RWPE1 (cell line): ENCODE measurements around the gene KBTBD4.

Experiments
- CTCF ChIA-PET: fragments of 350-600 bp; sonication (Branson Sonifier 250); formaldehyde crosslinking; extraction: SDS; loops from one replicate; lab custom pipeline; 2021; lab: Yijun Ruan, JAX
- POLR2A ChIA-PET: fragments of 400-600 bp; formaldehyde crosslinking; extraction: SDS; loops from one replicate; lab custom pipeline; 2020; ENCODE audit warnings: antibody characterized with exemption; ENCODE audit not compliant: low non-redundant PET; lab: Yijun Ruan, JAX
- DNase-seq: peaks from one replicate; pipeline ENCODE4 v3.0.0; 2012; ENCODE audit warnings: low spot score
- H3K27ac ChIP-seq: fragments of 450-650 bp; 2 replicates; pipeline ENCODE4 v1.5.1; 2017
- TF ChIP-seq, protein P1 (sequence below): fragments of 450-650 bp; conservative IDR thresholded peaks from 2 replicates; pipeline ENCODE4 v1.5.1; 2017; ENCODE audit warnings: low read depth, mild to moderate bottlenecking

The KBTBD4 gene

DNA sequence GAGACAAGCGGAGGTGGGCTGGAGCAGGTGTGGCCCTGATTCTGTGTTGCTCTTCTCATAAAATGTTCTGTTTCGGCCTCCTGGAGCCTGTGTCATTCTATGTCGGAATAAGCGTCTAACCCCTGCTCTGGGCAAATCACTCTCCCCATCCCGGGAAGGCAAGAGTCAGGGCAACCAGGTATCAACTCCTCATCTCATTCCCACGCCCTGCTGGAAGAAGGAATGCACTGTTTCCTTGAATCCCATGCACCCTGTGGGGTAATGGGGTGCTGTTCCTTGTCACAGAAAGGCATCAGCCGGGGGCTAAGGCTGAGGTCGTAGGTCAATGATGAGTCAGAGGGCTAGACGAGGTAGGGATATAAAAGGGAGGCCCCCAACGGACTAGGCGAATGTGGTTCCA, 10.3 kb upstream of the KBTBD4 start:
- DNase-seq: no peak
- no peak overlapping the region for H3K27ac ChIP-seq
- CTCF ChIA-PET: no interaction called here
- POLR2A ChIA-PET: no interaction called here
- TF ChIP-seq, protein P1, sequence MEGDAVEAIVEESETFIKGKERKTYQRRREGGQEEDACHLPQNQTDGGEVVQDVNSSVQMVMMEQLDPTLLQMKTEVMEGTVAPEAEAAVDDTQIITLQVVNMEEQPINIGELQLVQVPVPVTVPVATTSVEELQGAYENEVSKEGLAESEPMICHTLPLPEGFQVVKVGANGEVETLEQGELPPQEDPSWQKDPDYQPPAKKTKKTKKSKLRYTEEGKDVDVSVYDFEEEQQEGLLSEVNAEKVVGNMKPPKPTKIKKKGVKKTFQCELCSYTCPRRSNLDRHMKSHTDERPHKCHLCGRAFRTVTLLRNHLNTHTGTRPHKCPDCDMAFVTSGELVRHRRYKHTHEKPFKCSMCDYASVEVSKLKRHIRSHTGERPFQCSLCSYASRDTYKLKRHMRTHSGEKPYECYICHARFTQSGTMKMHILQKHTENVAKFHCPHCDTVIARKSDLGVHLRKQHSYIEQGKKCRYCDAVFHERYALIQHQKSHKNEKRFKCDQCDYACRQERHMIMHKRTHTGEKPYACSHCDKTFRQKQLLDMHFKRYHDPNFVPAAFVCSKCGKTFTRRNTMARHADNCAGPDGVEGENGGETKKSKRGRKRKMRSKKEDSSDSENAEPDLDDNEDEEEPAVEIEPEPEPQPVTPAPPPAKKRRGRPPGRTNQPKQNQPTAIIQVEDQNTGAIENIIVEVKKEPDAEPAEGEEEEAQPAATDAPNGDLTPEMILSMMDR: no peak

DNA sequence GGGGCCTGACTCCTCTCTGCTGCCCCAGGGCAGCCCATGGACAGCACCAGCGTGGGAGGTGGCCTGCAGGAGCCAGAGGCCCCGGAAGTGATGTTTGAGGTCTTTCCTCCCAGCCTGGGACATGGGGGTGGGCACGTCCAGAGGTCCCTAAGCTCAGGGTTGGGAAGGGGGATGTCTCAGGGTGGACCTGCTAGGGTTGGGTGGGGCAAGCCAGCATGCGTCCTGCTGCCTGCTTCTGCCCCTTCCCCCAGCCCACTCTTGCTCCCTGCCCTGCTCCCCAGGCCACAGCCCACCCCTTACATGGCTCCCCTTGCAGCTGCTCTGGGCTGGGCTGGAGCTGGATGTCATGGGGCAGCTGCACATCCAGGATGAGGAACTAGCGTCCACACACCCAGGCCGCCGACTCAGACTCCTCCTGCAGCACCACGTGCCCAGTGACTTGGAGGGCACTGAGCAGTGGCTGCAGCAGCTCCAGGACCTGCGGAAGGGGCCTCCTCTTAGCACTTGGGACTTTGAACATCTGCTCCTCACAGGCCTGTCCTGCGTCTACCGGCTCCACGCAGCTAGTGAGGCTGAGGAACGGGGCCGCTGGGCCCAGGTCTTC, 9.1 kb upstream of the KBTBD4 start:
- POLR2A ChIA-PET: no interaction called here
- no peak overlapping the region for H3K27ac ChIP-seq
- no peak for DNase-seq
- TF ChIP-seq, protein P1: no peak
- CTCF ChIA-PET: no interaction called here

DNA sequence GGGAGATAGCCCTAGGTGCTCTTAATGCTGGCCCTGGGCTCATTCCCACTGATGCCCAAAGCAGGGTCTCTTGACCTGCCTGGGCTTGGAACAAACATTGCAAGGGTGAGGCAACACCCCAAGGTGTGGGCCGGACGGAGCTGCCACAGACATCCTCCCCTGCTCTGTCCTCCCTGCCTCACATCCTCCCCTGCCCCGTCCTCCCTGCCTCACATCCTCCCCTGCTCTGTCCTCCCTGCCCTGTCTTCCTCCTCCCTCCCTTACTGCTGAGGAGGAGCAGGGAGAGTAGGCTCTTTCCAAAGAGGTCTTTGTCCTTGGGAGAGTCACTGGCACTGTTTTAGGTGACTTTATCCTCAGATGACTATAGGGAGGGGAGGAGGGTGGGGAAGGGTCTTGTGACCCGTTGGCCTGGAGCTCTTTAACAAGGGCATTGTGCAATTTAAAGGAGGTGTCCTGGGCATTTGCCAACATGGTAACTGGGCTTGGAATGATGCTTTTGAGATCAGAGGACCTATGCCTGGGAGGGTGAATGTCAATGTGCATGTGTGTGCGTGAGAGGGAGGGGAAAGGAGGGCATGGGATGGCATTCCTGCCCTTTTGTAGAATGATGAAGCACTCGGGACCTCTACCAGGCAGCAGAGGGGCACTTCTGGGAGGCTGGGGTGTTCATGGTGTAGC, 8.4 kb upstream of the KBTBD4 start:
- TF ChIP-seq, protein P1: no peak
- DNase-seq: no peak
- ChIA-PET POLR2A (no interaction called here), CTCF (no interaction called here)
- H3K27ac ChIP-seq: peak overlapping the region; percentile 34

DNA sequence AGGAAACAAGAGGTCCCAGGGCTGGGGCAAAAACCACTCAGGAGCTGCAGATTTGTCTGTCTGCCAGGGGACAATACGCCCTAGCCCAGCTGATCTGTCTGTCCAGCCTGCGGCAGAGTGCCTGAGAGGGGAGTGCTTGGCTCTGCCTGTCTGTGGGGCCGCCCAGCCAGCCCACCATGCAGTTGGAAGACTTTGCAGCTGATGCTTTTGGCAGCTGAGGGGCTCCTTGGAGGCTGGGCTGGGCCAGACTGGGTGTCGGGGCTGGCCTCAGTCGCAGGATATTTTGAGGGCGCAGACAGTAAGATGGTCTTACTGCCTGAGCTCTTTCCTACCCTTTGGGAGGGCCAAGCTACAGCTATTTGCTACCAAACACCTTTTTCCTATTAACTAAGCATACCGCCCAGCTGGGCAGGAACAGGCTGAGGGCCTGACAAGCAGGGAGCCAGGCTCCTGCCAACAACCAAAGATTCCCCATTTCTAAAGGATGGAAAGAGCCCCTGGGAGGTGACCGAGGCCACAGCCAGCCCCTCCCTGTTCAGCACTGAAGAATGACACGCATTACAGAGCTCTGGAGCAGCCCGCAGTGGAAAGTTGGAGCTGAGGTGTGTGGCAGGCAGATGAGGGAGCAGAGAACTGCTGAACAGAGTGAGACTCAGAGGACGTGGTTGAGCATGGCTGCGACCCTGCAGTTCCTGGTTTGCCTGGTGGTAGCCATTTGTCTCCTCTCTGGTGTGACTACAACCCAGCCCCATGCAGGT, 7.5 kb upstream of the KBTBD4 start, which contains the start of gene FAM180B:
TSS of gene FAM180B (plus strand) at position 581 of the 758 bp plus-strand sequence. CDS start at position 672, 91 bp downstream.
- TF ChIP-seq, protein P1: no peak
- POLR2A ChIA-PET: no interaction called here
- no peak for DNase-seq
- CTCF ChIA-PET: no interaction called here
- peak within 1 kb of the TSS; percentile 34 for H3K27ac ChIP-seq

DNA sequence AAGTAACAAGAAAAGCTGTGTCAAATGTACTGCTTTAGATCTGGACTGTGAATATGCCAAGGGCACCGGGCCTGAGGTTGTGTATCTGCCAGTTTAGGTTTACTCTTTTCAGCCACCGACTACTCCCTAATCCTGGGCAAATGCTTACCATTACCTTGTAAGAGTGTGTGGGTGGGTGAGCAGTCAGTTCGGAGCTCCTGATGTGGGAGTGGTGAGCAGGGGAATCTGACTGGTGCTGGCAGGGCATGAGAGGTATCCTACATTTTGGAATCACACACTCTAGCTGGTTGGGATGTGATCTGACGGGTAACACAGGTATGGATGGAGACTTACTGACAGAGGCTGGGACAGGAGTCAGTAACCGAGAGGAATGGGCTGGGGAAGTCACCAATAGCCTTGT, 5.1 kb upstream of the KBTBD4 start:
- no peak for DNase-seq
- CTCF ChIA-PET: no interaction called here
- no peak overlapping the region for H3K27ac ChIP-seq
- TF ChIP-seq, protein P1: no peak
- POLR2A ChIA-PET: no interaction called here

DNA sequence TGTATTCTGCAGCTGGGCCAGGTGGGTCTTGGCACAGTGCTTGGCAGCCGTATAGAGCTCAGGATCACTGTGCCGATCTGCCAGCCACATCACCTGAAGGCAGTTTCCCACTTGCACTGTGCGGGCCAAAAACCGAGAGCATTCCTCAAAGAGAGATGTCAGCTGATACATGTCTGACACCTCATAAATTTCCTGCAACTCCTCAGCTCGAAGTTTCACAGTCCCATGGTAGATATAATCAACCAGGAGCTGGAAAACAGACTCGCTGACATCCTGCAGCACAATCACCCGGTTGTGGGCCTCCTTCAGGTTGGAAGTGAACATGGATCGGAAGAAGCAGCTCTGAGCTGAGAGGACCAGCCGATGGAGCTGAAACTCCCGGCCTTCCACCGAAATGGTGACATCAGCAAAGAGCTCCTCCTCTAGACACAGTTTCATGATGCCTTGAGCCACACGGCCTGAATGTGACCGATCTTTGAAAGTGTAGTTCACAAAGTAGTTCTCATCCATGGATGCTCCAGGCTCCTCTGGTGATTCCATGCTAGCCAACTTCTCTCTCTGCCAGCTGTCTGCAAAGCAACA, 1.2 kb downstream of the KBTBD4 start:
- no peak for DNase-seq
- peak overlapping the region; percentile 82 for H3K27ac ChIP-seq
- ChIA-PET POLR2A (no interaction called here), CTCF (interaction anchor here (0.7 kb wide), 1 partner anchor 25 kb away, joined by 3 read pairs; the partner anchor contains the start of gene CELF1)
- TF ChIP-seq, protein P1: no peak
